GM23248 (cell line): ENCODE measurements around the gene DEFB118.

Source experiments
- EZH2 ChIP-seq: fragments of 200-600 bp; sonication (generic); IDR thresholded peaks from 2 replicates; pipeline ENCODE4 v1.6.1; 2018; ENCODE audit warnings: antibody characterized with exemption, mild to moderate bottlenecking; ENCODE audit not compliant: insufficient read depth, poor library complexity, severe bottlenecking
- EZH2phosphoT487 ChIP-seq: fragments of 200-600 bp; sonication (generic); IDR thresholded peaks from 2 replicates; pipeline ENCODE4 v1.6.1; 2018; ENCODE audit warnings: antibody characterized with exemption, moderate library complexity, mild to moderate bottlenecking, low read depth; ENCODE audit not compliant: insufficient read depth

DNA sequence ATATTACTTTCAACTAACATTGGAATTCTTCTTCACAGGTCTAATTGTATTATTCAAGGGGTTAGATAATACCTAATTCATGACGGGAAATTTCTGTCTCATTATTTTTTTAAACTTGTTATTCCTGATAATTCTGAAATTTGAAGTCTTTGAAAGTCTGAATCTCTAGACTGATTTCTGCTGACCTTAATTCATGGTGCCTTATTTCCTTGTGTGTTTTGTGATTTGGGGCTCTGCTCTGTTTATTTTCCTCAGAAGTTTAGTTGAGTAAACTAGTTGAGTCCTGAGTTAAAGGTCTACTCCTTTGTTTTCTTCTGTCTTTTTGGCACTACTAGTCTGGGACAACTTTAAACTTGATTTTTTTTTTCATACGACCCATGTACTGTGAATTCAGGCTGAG is 5.9 kb downstream of the DEFB118 start:
- TF ChIP-seq EZH2: no peak
- TF ChIP-seq EZH2phosphoT487: no peak
